KMS-11 (cell line): ENCODE measurements around the gene ATP7A.

Experiments used
- H2AFZ ChIP-seq: fragments of 200-600 bp; sonication (generic); 2 replicates; pipeline ENCODE4 v1.6.1; 2016; ENCODE audit warnings: antibody characterized with exemption, mixed run types, low read depth
- H3K27ac ChIP-seq: fragments of 200-600 bp; sonication (generic); 2 replicates; pipeline ENCODE4 v1.6.1; 2016; ENCODE audit warnings: mild to moderate bottlenecking, mixed run types
- H3K27me3 ChIP-seq: fragments of 200-600 bp; sonication (generic); 2 replicates; pipeline ENCODE4 v1.6.1; 2017; ENCODE audit warnings: mild to moderate bottlenecking, low read depth, mixed run types, moderate library complexity; ENCODE audit not compliant: insufficient read depth
- H3K36me3 ChIP-seq: fragments of 200-600 bp; sonication (generic); 2 replicates; pipeline ENCODE4 v1.6.1; 2017; ENCODE audit warnings: mild to moderate bottlenecking, mixed run types; ENCODE audit not compliant: insufficient read depth
- H3K4me1 ChIP-seq: fragments of 200-600 bp; sonication (generic); 2 replicates; pipeline ENCODE4 v1.6.1; 2016; ENCODE audit warnings: mild to moderate bottlenecking, low read depth, mixed run types; ENCODE audit not compliant: poor library complexity, severe bottlenecking
- H3K4me2 ChIP-seq: fragments of 200-600 bp; sonication (generic); 2 replicates; pipeline ENCODE4 v1.7.0; 2016; ENCODE audit warnings: mild to moderate bottlenecking, mixed run types
- H3K4me3 ChIP-seq: fragments of 200-600 bp; sonication (generic); IDR thresholded peaks from 2 replicates; pipeline ENCODE4 v1.6.1; 2017; ENCODE audit warnings: low read depth, low read length, mixed read lengths; ENCODE audit not compliant: insufficient read depth
- H3K79me2 ChIP-seq: fragments of 200-600 bp; sonication (generic); 2 replicates; pipeline ENCODE4 v1.6.1; 2016; ENCODE audit warnings: low read depth, mixed run types; ENCODE audit not compliant: insufficient read depth
- H3K9ac ChIP-seq: fragments of 200-600 bp; sonication (generic); 2 replicates; pipeline ENCODE4 v1.6.1; 2016; ENCODE audit warnings: mild to moderate bottlenecking, mixed run types
- H4K20me1 ChIP-seq: fragments of 200-600 bp; sonication (generic); 2 replicates; pipeline ENCODE4 v1.6.1; 2016; ENCODE audit warnings: mild to moderate bottlenecking, mixed run types; ENCODE audit not compliant: insufficient read depth
- CTCF ChIP-seq: fragments of 200-600 bp; sonication (generic); conservative IDR thresholded peaks from 2 replicates; pipeline ENCODE4 v1.6.1; 2017; ENCODE audit warnings: low read depth, mild to moderate bottlenecking, antibody characterized with exemption, low read length, moderate library complexity, mixed read lengths

Gene ATP7A

GRCh38 chrX:77969538-77969937 lies 59.0 kb downstream of the ATP7A start, which contains the start of gene PGAM4:
PGAM4 (minus strand) TSS chrX:77969638; CDS start chrX:77969638, 0 bp downstream.
- Histone ChIP-seq H3K4me2 (no peak within 1 kb of the TSS), H4K20me1 (no peaks in the 10 kb centered on the region), H3K79me2 (no peaks in the 10 kb centered on the region), H3K4me1 (no peaks in the 10 kb centered on the region), H3K27me3 (no peaks in the 10 kb centered on the region), H3K36me3 (no peaks in the 10 kb centered on the region), H3K27ac (no peak within 1 kb of the TSS), H3K9ac (no peak within 1 kb of the TSS), H2AFZ (no peak within 1 kb of the TSS), H3K4me3 (no peak within 1 kb of the TSS)
- no peak for TF ChIP-seq CTCF

GRCh38 chrX:77975755-77976154 lies 65.3 kb downstream of the ATP7A start:
- Histone ChIP-seq H3K4me1 (no peaks in the 10 kb centered on the region), H3K27ac (no peak overlapping the region), H3K4me3 (no peak overlapping the region), H3K4me2 (no peak overlapping the region), H3K79me2 (no peaks in the 10 kb centered on the region), H3K9ac (no peak overlapping the region), H3K27me3 (no peaks in the 10 kb centered on the region), H4K20me1 (no peaks in the 10 kb centered on the region), H3K36me3 (no peaks in the 10 kb centered on the region), H2AFZ (no peak overlapping the region)
- no peak for TF ChIP-seq CTCF

GRCh38 chrX:77977095-77977494 lies 66.6 kb downstream of the ATP7A start:
- no peaks in the 10 kb centered on the region for H4K20me1 ChIP-seq
- TF ChIP-seq CTCF, result no peak
- H3K79me2 ChIP-seq, result no peaks in the 10 kb centered on the region
- no peaks in the 10 kb centered on the region for H3K4me1 ChIP-seq
- no peak overlapping the region for H3K4me3 ChIP-seq
- no peaks in the 10 kb centered on the region for H3K27me3 ChIP-seq
- H3K36me3 ChIP-seq, result no peaks in the 10 kb centered on the region
- no peak overlapping the region for H3K9ac ChIP-seq
- no peak overlapping the region for H3K4me2 ChIP-seq
- H2AFZ ChIP-seq, result no peak overlapping the region
- no peak overlapping the region for H3K27ac ChIP-seq

- TF ChIP-seq CTCF, result no peak
- no peak overlapping the region for H3K4me2 ChIP-seq
- H3K27me3 ChIP-seq, result no peaks in the 10 kb centered on the region
- H3K27ac ChIP-seq, result no peak overlapping the region
- no peaks in the 10 kb centered on the region for H4K20me1 ChIP-seq
- no peak overlapping the region for H3K9ac ChIP-seq
- H3K4me1 ChIP-seq, result no peaks in the 10 kb centered on the region
- H2AFZ ChIP-seq, result no peak overlapping the region
- no peaks in the 10 kb centered on the region for H3K36me3 ChIP-seq
- no peaks in the 10 kb centered on the region for H3K79me2 ChIP-seq
- no peak overlapping the region for H3K4me3 ChIP-seq
Measured at GRCh38 chrX:77977518-77977917, 67.0 kb downstream of the ATP7A start.

- TF ChIP-seq CTCF, result no peak
- Histone ChIP-seq H3K4me1 (no peaks in the 10 kb centered on the region), H3K4me2 (no peak overlapping the region), H3K9ac (no peak overlapping the region), H3K4me3 (no peak overlapping the region), H3K27ac (no peak overlapping the region), H2AFZ (no peak overlapping the region), H3K36me3 (no peaks in the 10 kb centered on the region), H4K20me1 (no peaks in the 10 kb centered on the region), H3K79me2 (no peaks in the 10 kb centered on the region), H3K27me3 (no peaks in the 10 kb centered on the region)
Measured at GRCh38 chrX:77979870-77980269, 69.4 kb downstream of the ATP7A start.
